T-cell (primary cell): ENCODE results near the gene PPP1R2. TPM values are rescaled to one million over a fixed set of nuclear protein-coding genes. Genes with fewer than 3 reads are reported as not detected.
"Not testable (repeated sequence)": the region's sequence is repeated elsewhere in the genome, so short reads cannot be mapped to it uniquely, and the experiment has no call there.

Experiments
- ATAC-seq, 4 experiments: fragments of 200-7000 bp in 3 of 4; fragments of 150-1000 bp in 1 of 4; cut with Tn5 transposase; replicated peaks in 1 of 4; 1 replicate in 3 of 4; 2 replicates in 1 of 4; pipeline ENCODE4 v1.10.0; 2021; ENCODE audit warnings: moderate library complexity in 3 of 4, mild to moderate bottlenecking in 2 of 4, moderate number of reproducible peaks in 1 of 4
- CTCF ChIA-PET, 2 donors: fragments of 300-600 bp; sonication (Branson Sonifier 250); formaldehyde crosslinking; loops; one replicate each; lab custom pipeline; 2022; ENCODE audit warnings: antibody characterized with exemption in 2 of 2; lab: Charles Lee
- POLR2A ChIA-PET, 2 donors: fragments of 300-600 bp; sonication (Branson Sonifier 250); formaldehyde crosslinking; loops; one replicate each; lab custom pipeline; 2022; ENCODE audit warnings: antibody characterized with exemption in 2 of 2; lab: Charles Lee
- DNase-seq, 35 experiments: peaks; one replicate each; pipeline versions ENCODE4 v3.0.0 to v3.0.0-alpha.2; 2013 to 2023
- H3K27ac ChIP-seq: one replicate; pipeline ENCODE4 v1.5.1; 2013; ENCODE audit warnings: low read length
- H3K27me3 ChIP-seq, 2 experiments: replicated peaks in 1 of 2; 1 replicate in 1 of 2; 2 replicates in 1 of 2; pipeline versions ENCODE4 v1.6.1 to v1.7.0; 2013; ENCODE audit warnings: low read length in 1 of 2, mixed read lengths in 1 of 2; ENCODE audit not compliant: control insufficient read depth in 2 of 2, insufficient read depth in 2 of 2; ENCODE audit errors: extremely low read depth in 1 of 2
- H3K36me3 ChIP-seq, 2 donors: 1 replicate in 1 of 2; 2 replicates in 1 of 2; pipeline versions ENCODE4 v1.6.1 to v1.7.0; 2013; ENCODE audit warnings: low read length in 1 of 2; ENCODE audit not compliant: control insufficient read depth in 2 of 2, insufficient read depth in 1 of 2; ENCODE audit errors: extremely low read depth in 1 of 2
- H3K4me1 ChIP-seq, 2 experiments: 1 replicate in 1 of 2; 2 replicates in 1 of 2; pipeline versions ENCODE4 v1.6.1 to v1.7.0; 2013; ENCODE audit warnings: low read length in 2 of 2, mixed read lengths in 1 of 2; ENCODE audit not compliant: insufficient read depth in 2 of 2, control insufficient read depth in 1 of 2; ENCODE audit errors: extremely low read depth in 1 of 2
- H3K4me3 ChIP-seq, 2 donors: 1 replicate in 1 of 2; 2 replicates in 1 of 2; pipeline versions ENCODE4 v1.5.1 to v1.7.0; 2013; ENCODE audit warnings: mild to moderate bottlenecking in 2 of 2, low read length in 1 of 2, moderate library complexity in 1 of 2; ENCODE audit not compliant: control insufficient read depth in 1 of 2; ENCODE audit errors: extremely low read depth in 1 of 2
- H3K9me3 ChIP-seq: 2 replicates; pipeline ENCODE4 v1.7.0; 2013
- H3K27ac Mint-ChIP-seq, 2 donors: one replicate each; pipeline ENCODE4 v1.8.0; 2020 to 2021; ENCODE audit warnings: mild to moderate bottlenecking in 2 of 2, mixed read lengths in 2 of 2
- H3K27me3 Mint-ChIP-seq, 2 donors: one replicate each; pipeline ENCODE4 v1.8.0; 2021 to 2022; ENCODE audit warnings: mixed read lengths in 2 of 2
- H3K36me3 Mint-ChIP-seq: one replicate; pipeline ENCODE4 v1.8.0; 2021; ENCODE audit warnings: mixed read lengths
- H3K4me1 Mint-ChIP-seq, 3 donors: one replicate each; pipeline ENCODE4 v1.8.0; 2020 to 2022; ENCODE audit warnings: mixed read lengths in 3 of 3, mild to moderate bottlenecking in 1 of 3
- H3K4me3 Mint-ChIP-seq, 3 donors: one replicate each; pipeline ENCODE4 v1.8.0; 2020 to 2022; ENCODE audit warnings: mild to moderate bottlenecking in 3 of 3, mixed read lengths in 3 of 3, moderate library complexity in 3 of 3
- H3K9me3 Mint-ChIP-seq, 3 donors: one replicate each; pipeline ENCODE4 v1.8.0; 2020 to 2022; ENCODE audit warnings: mixed read lengths in 3 of 3
- WGBS: methylation state at CpG from one replicate; pipeline ENCODE4 v1.1.5; 2013; ENCODE audit warnings: missing lambda C conversion rate; ENCODE audit not compliant: insufficient coverage; 5-methylcytosine and 5-hydroxymethylcytosine counted together
- total RNA-seq, 35 experiments: library from RNA in 6 of 35; stranded (reverse) in 6 of 35; fragments of 120-200 nt in 1 of 35; gene quantifications; one replicate each; pipeline versions ENCODE4 v1.2.1 to v1.2.4 and lab custom pipeline; 2013 to 2026

The PPP1R2 gene
- 100 to 1,000 TPM; 113 to 154 (median 123) TPM for total RNA-seq
- total RNA-seq (2013), result 166 TPM
- 114 to 300 (median 187) reads per million in 29 experiments for total RNA-seq (lab: John Stamatoyannopoulos, UW)

GRCh38 chr3:195542698-195543499 is at the start of gene PPP1R2:
Gene PPP1R2, minus strand, starts transcription at chr3:195543325. Its CDS starts 300 bp downstream, at chr3:195543025.
- ChIA-PET POLR2A (interaction anchor here (0.6 to 1.3 kb wide), 14 partner anchors 10 to 1053 kb away, joined by 3 to 10 read pairs (median 4); partner anchors contain the start of gene XXYLT1 (in 1 of the 2)), CTCF (interaction anchor here (0.6 to 2.4 kb wide), 8 partner anchors 10 to 859 kb away, joined by 3 to 13 read pairs (median 5); partner anchors contain the start of gene XXYLT1 (in 1 of the 2))
- Histone ChIP-seq H3K27ac (peak within 1 kb of the TSS; percentile 94), H3K36me3 (no peaks in the 10 kb centered on the region), H3K4me1 (peaks cover 48 to 72% of the 10 kb centered on the region in 2 experiments), H3K27me3 (no peaks in the 10 kb centered on the region), H3K9me3 (no peaks in the 10 kb centered on the region), H3K4me3 (peak within 1 kb of the TSS; percentile 85 to 93)
- Mint-ChIP-seq H3K27ac (peak within 1 kb of the TSS; percentile 98), H3K4me1 (peaks cover 68 to 87% (median 76%) of the 10 kb centered on the region in 3 donors), H3K36me3 (peaks cover 12% of the 10 kb centered on the region), H3K4me3 (peak within 1 kb of the TSS; percentile 89 to 93 (median 93)), H3K27me3 (no peaks in the 10 kb centered on the region), H3K9me3 (no peaks in the 10 kb centered on the region)
- ATAC-seq, result peak; percentile 80 to 91 (median 84)
- WGBS, result under 1% methylated on average over 93 of the region's 95 CpGs
- DNase-seq, result peak; percentile 74 to 96 (median 86)

DNA sequence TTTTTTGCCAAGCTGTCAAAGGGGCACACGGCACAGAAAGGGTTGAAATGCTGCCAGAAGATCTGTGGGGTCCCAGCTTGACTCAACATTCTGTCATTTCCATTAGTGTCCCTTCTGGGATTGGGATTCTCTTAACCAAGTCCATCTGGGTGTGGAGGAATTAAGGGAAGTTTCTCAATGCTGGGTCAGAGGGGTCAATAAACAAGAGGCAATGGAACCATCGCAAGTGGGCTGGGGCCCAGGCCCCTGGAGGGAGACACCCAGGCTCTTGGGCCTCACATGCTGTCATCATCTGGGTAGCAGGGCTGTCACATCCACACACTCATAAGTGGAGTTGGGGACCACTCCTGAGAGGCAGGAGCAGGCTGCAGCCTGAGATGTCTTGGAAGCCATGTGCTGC is 48.7 kb upstream of the PPP1R2 start:
- H3K36me3 ChIP-seq, result no peaks in the 10 kb centered on the region
- Mint-ChIP-seq H3K4me1 (no peaks in the 10 kb centered on the region), H3K9me3 (no peaks in the 10 kb centered on the region), H3K27me3 (no peaks in the 10 kb centered on the region), H3K27ac (no peak overlapping the region), H3K4me3 (no peak overlapping the region), H3K36me3 (no peaks in the 10 kb centered on the region)
- 75% methylated on average over 1 of the region's 2 CpGs for WGBS
- DNase-seq (no peak), ATAC-seq (no peak)
- ChIA-PET POLR2A (no interaction called here), CTCF (no interaction called here)
- H3K4me1 ChIP-seq, result peaks cover 6 to 11% of the 10 kb centered on the region in 2 experiments
- no peaks in the 10 kb centered on the region for H3K9me3 ChIP-seq
- H3K27ac ChIP-seq, result no peak overlapping the region
- no peaks in the 10 kb centered on the region for H3K27me3 ChIP-seq
- H3K4me3 ChIP-seq, result no peak overlapping the region

GRCh38 chr3:195591220-195591619 is 48.1 kb upstream of the PPP1R2 start:
- H3K4me1 Mint-ChIP-seq, result peaks cover 0 to 1% (median under 1%) of the 10 kb centered on the region in 3 donors
- H3K36me3 Mint-ChIP-seq, result no peaks in the 10 kb centered on the region
- DNase-seq, result no peak
- ChIA-PET CTCF (no interaction called here), POLR2A (no interaction called here)
- Histone ChIP-seq H3K4me1 (peaks cover 13% of the 10 kb centered on the region in 2 experiments), H3K36me3 (no peaks in the 10 kb centered on the region), H3K9me3 (no peaks in the 10 kb centered on the region), H3K4me3 (no peak overlapping the region), H3K27ac (no peak overlapping the region), H3K27me3 (no peaks in the 10 kb centered on the region)
- no peak overlapping the region for H3K4me3 Mint-ChIP-seq
- no peak overlapping the region for H3K27ac Mint-ChIP-seq
- H3K9me3 Mint-ChIP-seq, result no peaks in the 10 kb centered on the region
- no peaks in the 10 kb centered on the region for H3K27me3 Mint-ChIP-seq
- WGBS, result 89% methylated on average over 6 of the region's 6 CpGs
- no peak for ATAC-seq

DNA sequence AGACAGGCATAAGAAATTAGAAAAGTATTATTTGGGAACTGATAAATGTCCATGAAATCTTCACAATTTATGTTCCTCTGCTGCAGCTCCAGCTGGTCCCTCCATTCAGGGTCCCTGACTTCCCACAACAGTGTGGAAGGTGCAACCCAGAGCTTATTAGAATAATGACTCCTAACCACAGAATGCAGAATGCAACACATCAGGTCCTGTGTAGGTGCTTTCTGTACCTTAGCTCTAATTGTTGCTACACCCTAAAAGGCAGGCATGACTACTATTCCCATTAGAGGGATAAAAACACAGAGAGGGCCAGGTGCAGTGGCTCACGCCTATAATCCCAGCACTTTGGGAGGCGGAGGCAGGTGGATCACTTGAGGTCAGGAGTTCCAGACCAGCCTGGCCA is 47.3 kb upstream of the PPP1R2 start:
- ATAC-seq, CTCF ChIA-PET, H3K27me3 Mint-ChIP-seq, H3K36me3 ChIP-seq, H3K36me3 Mint-ChIP-seq, H3K27ac ChIP-seq, H3K4me3 Mint-ChIP-seq, H3K27ac Mint-ChIP-seq, H3K27me3 ChIP-seq, H3K9me3 Mint-ChIP-seq, H3K4me3 ChIP-seq, DNase-seq, H3K9me3 ChIP-seq, H3K4me1 Mint-ChIP-seq: not testable (repeated sequence)
- POLR2A ChIA-PET, result interaction anchor here in 1 of 2 donors (0.6 kb wide), 1 partner anchor 397 kb away, joined by 3 read pairs; no protein-coding TSS in a partner anchor
- H3K4me1 ChIP-seq, result peaks cover 14 to 15% of the 10 kb centered on the region in 2 experiments
- no CpG with 5 or more reads among the region's 2 CpGs for WGBS

DNA sequence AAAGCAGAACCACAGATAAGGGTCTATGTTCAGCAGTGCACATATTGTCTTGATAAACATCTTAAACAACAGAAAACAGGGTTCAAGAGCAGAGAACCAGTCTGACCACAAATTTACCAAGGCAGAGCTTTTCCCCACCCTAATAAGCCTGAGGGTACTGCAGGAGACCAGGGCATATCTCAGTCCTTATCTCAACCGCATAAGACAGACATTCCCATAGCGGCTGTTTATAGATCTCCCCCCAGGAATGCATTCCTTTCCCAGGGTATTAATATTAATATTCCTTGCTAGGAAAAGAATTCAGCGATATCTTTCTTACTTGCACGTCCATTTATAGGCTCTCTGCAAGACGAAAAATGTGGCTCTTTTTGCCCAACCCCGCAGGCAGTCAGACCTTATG is 46.7 kb upstream of the PPP1R2 start:
- H3K4me1 Mint-ChIP-seq, H3K27me3 ChIP-seq, CTCF ChIA-PET, H3K9me3 ChIP-seq, ATAC-seq, H3K36me3 ChIP-seq, H3K27ac ChIP-seq, H3K27me3 Mint-ChIP-seq, H3K4me3 ChIP-seq, DNase-seq, H3K36me3 Mint-ChIP-seq, H3K27ac Mint-ChIP-seq, H3K4me3 Mint-ChIP-seq, H3K9me3 Mint-ChIP-seq: not testable (repeated sequence)
- WGBS, result 100% methylated on average over 1 of the region's 6 CpGs
- peaks cover 14 to 15% of the 10 kb centered on the region in 2 experiments for H3K4me1 ChIP-seq
- POLR2A ChIA-PET, result interaction anchor here in 1 of 2 donors (0.6 kb wide), 1 partner anchor 396 kb away, joined by 3 read pairs; no protein-coding TSS in a partner anchor

- no peaks in the 10 kb centered on the region for H3K9me3 Mint-ChIP-seq
- Histone ChIP-seq H3K9me3 (no peaks in the 10 kb centered on the region), H3K36me3 (no peaks in the 10 kb centered on the region), H3K27me3 (peaks cover 0 to 3% of the 10 kb centered on the region in 2 experiments), H3K4me3 (no peak overlapping the region), H3K4me1 (peaks cover 14 to 15% of the 10 kb centered on the region in 2 experiments), H3K27ac (no peak overlapping the region)
- 51% methylated on average over 2 of the region's 5 CpGs for WGBS
- peaks cover 0 to 5% (median 3%) of the 10 kb centered on the region in 3 donors for H3K4me1 Mint-ChIP-seq
- POLR2A ChIA-PET, result interaction anchor here in 1 of 2 donors (0.6 kb wide), 2 partner anchors 212 to 336 kb away, joined by 3 to 4 read pairs; no protein-coding TSS in a partner anchor
- ATAC-seq (peak in 1 of 4 experiments; percentile 55), DNase-seq (no peak)
- H3K36me3 Mint-ChIP-seq, result no peaks in the 10 kb centered on the region
- H3K4me3 Mint-ChIP-seq, result no peak overlapping the region
- no peak overlapping the region for H3K27ac Mint-ChIP-seq
- CTCF ChIA-PET, result no interaction called here
- H3K27me3 Mint-ChIP-seq, result no peaks in the 10 kb centered on the region
These were observed 44.7 kb upstream of the PPP1R2 start for GRCh38 chr3:195587824-195588223.
